GM21447 (cell line): ENCODE data around the gene GLCCI1.
"Not testable (repeated sequence)": the region's sequence is repeated elsewhere in the genome, so short reads cannot be mapped to it uniquely, and the experiment has no call there.

Experiments
- ATAC-seq: cut with Tn5 transposase; IDR thresholded peaks from one replicate; pipeline ENCODE4 v1.9.1; 2021; ENCODE audit not compliant: unreplicated experiment

GLCCI1 gene

GRCh38 chr7:8086239-8086638, 117.6 kb downstream of the GLCCI1 start:
- no peak for ATAC-seq

GRCh38 chr7:8089036-8089780, 120.6 kb downstream of the GLCCI1 start:
- no peak for ATAC-seq

GRCh38 chr7:8092140-8092539, 123.5 kb downstream of the GLCCI1 start:
- no peak for ATAC-seq

GRCh38 chr7:8094164-8095140, 125.9 kb downstream of the GLCCI1 start:
- no peak for ATAC-seq

- ATAC-seq = not testable (repeated sequence)
These were observed 132.7 kb downstream of the GLCCI1 start for GRCh38 chr7:8101292-8101691.

- no peak for ATAC-seq
These were observed 134.7 kb downstream of the GLCCI1 start for GRCh38 chr7:8103282-8103681.

- no peak for ATAC-seq
These were observed 137.0 kb downstream of the GLCCI1 start for GRCh38 chr7:8105449-8106095.

- no peak for ATAC-seq
These were observed 140.8 kb downstream of the GLCCI1 start for GRCh38 chr7:8109196-8110022.

GRCh38 chr7:8111282-8111960, 142.8 kb downstream of the GLCCI1 start:
- no peak for ATAC-seq

- no peak for ATAC-seq
These were observed 144.1 kb downstream of the GLCCI1 start for GRCh38 chr7:8112685-8113084.

- no peak for ATAC-seq
These were observed 144.6 kb downstream of the GLCCI1 start for GRCh38 chr7:8113184-8113583.

GRCh38 chr7:8114175-8114574, 145.6 kb downstream of the GLCCI1 start:
- ATAC-seq = no peak

- peak; percentile 87 for ATAC-seq
These were observed 147.2 kb downstream of the GLCCI1 start for GRCh38 chr7:8115547-8116402.

- no peak for ATAC-seq
These were observed 148.6 kb downstream of the GLCCI1 start for GRCh38 chr7:8117195-8117594.

GRCh38 chr7:8119262-8119661, 150.7 kb downstream of the GLCCI1 start:
- ATAC-seq = no peak

GRCh38 chr7:8120390-8121058, 151.9 kb downstream of the GLCCI1 start:
- no peak for ATAC-seq

- no peak for ATAC-seq
These were observed 152.6 kb downstream of the GLCCI1 start for GRCh38 chr7:8121243-8121642.

GRCh38 chr7:8125680-8126444, 157.3 kb downstream of the GLCCI1 start:
- peak; percentile 67 for ATAC-seq
